OCI-LY3 (cell line): Measurements from ENCODE around the gene CREB3L2.

ENCODE experiments used
- EZH2phosphoT487 ChIP-seq: fragments of 200-600 bp; shearing (Covaris generic); IDR thresholded peaks from 2 replicates; pipeline ENCODE4 v1.6.1; 2018; ENCODE audit warnings: antibody characterized with exemption, mixed run types, low read depth
- TF ChIP-seq, protein P1 (sequence below): fragments of 200-600, 300-600 bp; sonication (generic); IDR thresholded peaks from 2 replicates; pipeline ENCODE4 v1.5.1; 2014; ENCODE audit warnings: antibody characterized with exemption, low read length, low read depth

GRCh38 chr7:138044897-138045296 is 43.0 kb upstream of the CREB3L2 start:
- TF ChIP-seq, protein P1, sequence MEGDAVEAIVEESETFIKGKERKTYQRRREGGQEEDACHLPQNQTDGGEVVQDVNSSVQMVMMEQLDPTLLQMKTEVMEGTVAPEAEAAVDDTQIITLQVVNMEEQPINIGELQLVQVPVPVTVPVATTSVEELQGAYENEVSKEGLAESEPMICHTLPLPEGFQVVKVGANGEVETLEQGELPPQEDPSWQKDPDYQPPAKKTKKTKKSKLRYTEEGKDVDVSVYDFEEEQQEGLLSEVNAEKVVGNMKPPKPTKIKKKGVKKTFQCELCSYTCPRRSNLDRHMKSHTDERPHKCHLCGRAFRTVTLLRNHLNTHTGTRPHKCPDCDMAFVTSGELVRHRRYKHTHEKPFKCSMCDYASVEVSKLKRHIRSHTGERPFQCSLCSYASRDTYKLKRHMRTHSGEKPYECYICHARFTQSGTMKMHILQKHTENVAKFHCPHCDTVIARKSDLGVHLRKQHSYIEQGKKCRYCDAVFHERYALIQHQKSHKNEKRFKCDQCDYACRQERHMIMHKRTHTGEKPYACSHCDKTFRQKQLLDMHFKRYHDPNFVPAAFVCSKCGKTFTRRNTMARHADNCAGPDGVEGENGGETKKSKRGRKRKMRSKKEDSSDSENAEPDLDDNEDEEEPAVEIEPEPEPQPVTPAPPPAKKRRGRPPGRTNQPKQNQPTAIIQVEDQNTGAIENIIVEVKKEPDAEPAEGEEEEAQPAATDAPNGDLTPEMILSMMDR: no peak
- no peak for TF ChIP-seq EZH2phosphoT487
